Thoracic aorta (tissue), 2 donors: ENCODE data around the gene ZBTB11. TPM values are rescaled to one million over a fixed set of nuclear protein-coding genes. Genes with fewer than 3 reads are reported as not detected.
"Not testable (repeated sequence)": the region's sequence is repeated elsewhere in the genome, so short reads cannot be mapped to it uniquely, and the experiment has no call there.

ENCODE experiments used
- ATAC-seq: fragments of 150-250 bp; one replicate; pipeline ENCODE4 v1.8.0; 2017; ENCODE audit warnings: low read depth; ENCODE audit not compliant: insufficient number of reproducible peaks, low FRiP score
- DNase-seq: peaks from one replicate; pipeline ENCODE4 v3.0.0-alpha.2; 2020; ENCODE audit warnings: low spot score
- H3K27ac ChIP-seq, 2 donors: fragments of 200-600 bp; sonication (generic); 1 replicate in 1 of 2; 2 replicates in 1 of 2; pipeline ENCODE4 v1.5.1; 2016; ENCODE audit warnings: mild to moderate bottlenecking in 2 of 2, moderate library complexity in 2 of 2
- H3K27me3 ChIP-seq: fragments of 200-600 bp; sonication (generic); replicated peaks from 2 replicates; pipeline ENCODE4 v1.6.0; 2016; ENCODE audit warnings: mild to moderate bottlenecking; ENCODE audit not compliant: insufficient read depth
- H3K36me3 ChIP-seq: fragments of 200-600 bp; sonication (generic); one replicate; pipeline ENCODE4 v1.5.1; 2016
- H3K4me1 ChIP-seq, 2 donors: fragments of 200-600 bp; sonication (generic); 1 replicate in 1 of 2; 2 replicates in 1 of 2; pipeline versions ENCODE4 v1.5.1 to v1.6.0; 2016; ENCODE audit warnings: low read depth in 2 of 2, mild to moderate bottlenecking in 1 of 2; ENCODE audit not compliant: control insufficient read depth in 1 of 2
- H3K4me3 ChIP-seq: fragments of 200-600 bp; sonication (generic); 2 replicates; pipeline ENCODE4 v1.5.1; 2016; ENCODE audit warnings: mild to moderate bottlenecking
- H3K9me3 ChIP-seq: fragments of 200-600 bp; sonication (generic); 2 replicates; pipeline ENCODE4 v1.5.1; 2016
- CTCF ChIP-seq: fragments of 200-600 bp; sonication (generic); IDR thresholded peaks from one replicate; pipeline ENCODE4 v1.5.1; 2019; ENCODE audit warnings: antibody characterized with exemption
- total RNA-seq, 2 donors: library from RNA; depleted of rRNA; stranded (reverse); fragments of >200 nt; gene quantifications; one replicate each; pipeline versions ENCODE4 v1.1.0 to v1.2.3, GENCODE V29; 2016

The ZBTB11 gene
- total RNA-seq, 2 donors from 2014 or later, result 17.7 to 26.6 TPM

GRCh38 chr3:101656651-101657050, 20.3 kb downstream of the ZBTB11 start:
- Histone ChIP-seq H3K27ac (no peak overlapping the region), H3K4me1 (peaks cover 0 to 12% of the 10 kb centered on the region in 2 donors), H3K36me3 (peaks cover 46% of the 10 kb centered on the region), H3K9me3 (no peaks in the 10 kb centered on the region), H3K4me3 (no peak overlapping the region), H3K27me3 (no peaks in the 10 kb centered on the region)
- DNase-seq, result no peak
- TF ChIP-seq CTCF, result no peak
- no peak for ATAC-seq

- no peak for TF ChIP-seq CTCF
- H3K4me3 ChIP-seq, result no peak overlapping the region
- H3K4me1 ChIP-seq, result no peaks in the 10 kb centered on the region
- no peaks in the 10 kb centered on the region for H3K27me3 ChIP-seq
- H3K36me3 ChIP-seq, result peaks cover 14% of the 10 kb centered on the region
- H3K27ac ChIP-seq, result no peak overlapping the region
- ATAC-seq (no peak), DNase-seq (no peak)
- H3K9me3 ChIP-seq, result no peaks in the 10 kb centered on the region
Observed at GRCh38 chr3:101646726-101647125, 30.2 kb downstream of the ZBTB11 start.

GRCh38 chr3:101643861-101644613, 32.9 kb downstream of the ZBTB11 start:
- no peak for DNase-seq
- Histone ChIP-seq H3K27me3 (no peaks in the 10 kb centered on the region), H3K27ac (no peak overlapping the region), H3K9me3 (no peaks in the 10 kb centered on the region), H3K4me1 (no peaks in the 10 kb centered on the region), H3K36me3 (peaks cover 7% of the 10 kb centered on the region), H3K4me3 (no peak overlapping the region)
- no peak for TF ChIP-seq CTCF
- ATAC-seq, result no peak

- TF ChIP-seq CTCF, result no peak
- no peak for ATAC-seq
- no peak for DNase-seq
- Histone ChIP-seq H3K4me1 (no peaks in the 10 kb centered on the region), H3K36me3 (no peaks in the 10 kb centered on the region), H3K9me3 (no peaks in the 10 kb centered on the region), H3K27me3 (no peaks in the 10 kb centered on the region), H3K27ac (no peak overlapping the region), H3K4me3 (no peak overlapping the region)
Observed at GRCh38 chr3:101643009-101643844, 33.7 kb downstream of the ZBTB11 start.

GRCh38 chr3:101642441-101642840, 34.5 kb downstream of the ZBTB11 start:
- H3K4me1 ChIP-seq, result no peaks in the 10 kb centered on the region
- no peak for TF ChIP-seq CTCF
- no peak overlapping the region for H3K27ac ChIP-seq
- ATAC-seq (no peak), DNase-seq (no peak)
- H3K9me3 ChIP-seq, result no peaks in the 10 kb centered on the region
- no peak overlapping the region for H3K4me3 ChIP-seq
- no peaks in the 10 kb centered on the region for H3K36me3 ChIP-seq
- H3K27me3 ChIP-seq, result no peaks in the 10 kb centered on the region

GRCh38 chr3:101641397-101642115, 35.4 kb downstream of the ZBTB11 start:
- not testable (repeated sequence) for H3K9me3 ChIP-seq, H3K36me3 ChIP-seq, ATAC-seq, H3K4me3 ChIP-seq, H3K27ac ChIP-seq, H3K4me1 ChIP-seq, H3K27me3 ChIP-seq, DNase-seq
